ENCODE measurements around the gene INF2. TPM values are rescaled to one million over a fixed set of nuclear protein-coding genes. Genes with fewer than 3 reads are reported as not detected.
A peak's percentile ranks its signal among the peaks of the same experiment; 100 is the strongest.

Gene INF2
- total and polyA plus RNA-seq, 4 donors, result 13.1 to 51.6 (median 25.5) TPM

- no peak for DNase-seq (ENCODE audit: low spot score)
- 98% methylated on average over 2 of the region's 2 CpGs for WGBS
- Histone ChIP-seq H3K9ac (ENCODE audit: low read depth in 1 of 2, low read length in 2 of 2) (no peak overlapping the region), H3K4me1 (ENCODE audit: control insufficient read depth in 4 of 4, insufficient read depth in 4 of 4, low read length in 3 of 4) (peaks cover 25 to 43% (median 31%) of the 10 kb centered on the region in 4 donors), H3K36me3 (ENCODE audit: control insufficient read depth in 4 of 4, insufficient read depth in 3 of 4, low read depth in 1 of 4, low read length in 3 of 4) (no peaks in the 10 kb centered on the region), H3K27me3 (ENCODE audit: control insufficient read depth in 4 of 4, insufficient read depth in 4 of 4, low read length in 3 of 4) (no peaks in the 10 kb centered on the region), H3K4me3 (ENCODE audit: low read depth in 1 of 3, low read length in 3 of 3) (no peak overlapping the region), H3K9me3 (ENCODE audit: control insufficient read depth in 4 of 4, low read length in 3 of 4) (no peaks in the 10 kb centered on the region), H3K27ac (ENCODE audit: low read depth in 1 of 2, low read length in 2 of 2) (no peak overlapping the region)
- TF ChIP-seq ZBTB33 (IDR thresholded peaks at IDR 0.05) (no peak), NR2F2 (IDR thresholded peaks at IDR 0.05) (no peak)
Measured at GRCh38 chr14:104685998-104686610, 3.3 kb upstream of the INF2 start.

- Histone ChIP-seq H3K9me3 (ENCODE audit: control insufficient read depth in 4 of 4, low read length in 3 of 4) (no peaks in the 10 kb centered on the region), H3K4me1 (ENCODE audit: control insufficient read depth in 4 of 4, insufficient read depth in 4 of 4, low read length in 3 of 4) (peaks cover 18 to 43% (median 29%) of the 10 kb centered on the region in 4 donors), H3K9ac (ENCODE audit: low read depth in 1 of 2, low read length in 2 of 2) (no peak overlapping the region), H3K27ac (ENCODE audit: low read depth in 1 of 2, low read length in 2 of 2) (peak overlapping the region in 1 of 2 donors; percentile 48), H3K27me3 (ENCODE audit: control insufficient read depth in 4 of 4, insufficient read depth in 4 of 4, low read length in 3 of 4) (no peaks in the 10 kb centered on the region), H3K4me3 (ENCODE audit: low read depth in 1 of 3, low read length in 3 of 3) (no peak overlapping the region), H3K36me3 (ENCODE audit: control insufficient read depth in 4 of 4, insufficient read depth in 3 of 4, low read depth in 1 of 4, low read length in 3 of 4) (no peaks in the 10 kb centered on the region)
- no peak for TF ChIP-seq FOXA2 (IDR thresholded peaks at IDR 0.05)
- TF ChIP-seq JUND (IDR thresholded peaks at IDR 0.05), result no peak
- WGBS, result 76% methylated on average over 20 of the region's 20 CpGs
- no peak for DNase-seq (ENCODE audit: low spot score)
Measured at GRCh38 chr14:104686624-104687517, 2.5 kb upstream of the INF2 start.

- no peaks in the 10 kb centered on the region for H3K36me3 ChIP-seq (ENCODE audit: control insufficient read depth in 4 of 4, insufficient read depth in 3 of 4, low read depth in 1 of 4, low read length in 3 of 4)
- H3K27ac ChIP-seq (ENCODE audit: low read depth in 1 of 2, low read length in 2 of 2), result peak overlapping the region; percentile 94 to 97
- no peaks in the 10 kb centered on the region for H3K9me3 ChIP-seq (ENCODE audit: control insufficient read depth in 4 of 4, low read length in 3 of 4)
- peak overlapping the region in 2 of 3 donors; percentile 16 to 76 for H3K4me3 ChIP-seq (ENCODE audit: low read depth in 1 of 3, low read length in 3 of 3)
- no peaks in the 10 kb centered on the region for H3K27me3 ChIP-seq (ENCODE audit: control insufficient read depth in 4 of 4, insufficient read depth in 4 of 4, low read length in 3 of 4)
- H3K9ac ChIP-seq (ENCODE audit: low read depth in 1 of 2, low read length in 2 of 2), result peak overlapping the region; percentile 79 to 86
- DNase-seq (ENCODE audit: low spot score), result peak; percentile 76
- 31% methylated on average over 31 of the region's 31 CpGs for WGBS
- peaks cover 22 to 53% (median 39%) of the 10 kb centered on the region in 4 donors for H3K4me1 ChIP-seq (ENCODE audit: control insufficient read depth in 4 of 4, insufficient read depth in 4 of 4, low read length in 3 of 4)
- TF ChIP-seq TAF1 (conservative IDR thresholded peaks at IDR 0.05) (no peak), JUND (IDR thresholded peaks at IDR 0.05) (peak in 1 of 2 donors; percentile 56), RAD21 (IDR thresholded peaks at IDR 0.05) (peak; percentile 26 to 65), NR2F2 (IDR thresholded peaks at IDR 0.05) (peak; percentile 15), GABPA (IDR thresholded peaks at IDR 0.05 in 1 of 2, conservative IDR thresholded peaks at IDR 0.05 in 1 of 2) (no peak), SP1 (IDR thresholded peaks at IDR 0.05) (peak; percentile 98), MAX (IDR thresholded peaks at IDR 0.05) (peak; percentile 82), CTCF (IDR thresholded peaks at IDR 0.05; ENCODE audit: low read depth, low read length, missing input control) (no peak), RXRA (IDR thresholded peaks at IDR 0.05) (peak; percentile 79 to 92), HNF4A (conservative IDR thresholded peaks at IDR 0.05) (peak; percentile 88 to 97), ATF3 (IDR thresholded peaks at IDR 0.05) (no peak), EGR1 (IDR thresholded peaks at IDR 0.05; ENCODE audit: low read depth in 2 of 2) (peak in 1 of 2 donors; percentile 77), REST (IDR thresholded peaks at IDR 0.05) (peak; percentile 67), HNF4G (IDR thresholded peaks at IDR 0.05) (peak; percentile 85)
Measured at GRCh38 chr14:104687601-104688504, 1.6 kb upstream of the INF2 start.
